ENCODE measurements around the gene SCARB1.

DNA sequence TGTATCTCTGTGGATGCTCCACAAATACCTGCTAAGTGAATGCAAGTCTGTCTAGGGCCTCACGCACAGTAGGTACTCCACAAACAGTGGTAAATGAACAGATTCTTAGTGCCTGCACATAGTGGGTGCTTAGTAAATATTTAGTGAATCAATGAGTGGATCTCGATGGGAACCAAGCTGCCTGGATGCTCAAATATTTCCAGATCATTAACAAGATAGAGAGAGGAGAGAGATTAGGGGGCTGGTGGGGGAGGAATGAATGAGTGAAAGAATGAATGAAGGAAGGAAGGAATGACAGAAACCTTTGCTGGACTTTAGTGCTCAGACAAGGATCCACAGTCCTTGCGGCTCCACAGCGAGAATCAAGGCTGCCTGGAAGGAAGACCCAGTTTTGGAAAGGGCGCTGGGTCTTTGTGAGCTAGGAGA is 118.2 kb downstream of the SCARB1 start:
- no peak for TF ChIP-seq JUN (CRISPR knock-in tag; IDR thresholded peaks at IDR 0.05)
- TF ChIP-seq, protein P1, sequence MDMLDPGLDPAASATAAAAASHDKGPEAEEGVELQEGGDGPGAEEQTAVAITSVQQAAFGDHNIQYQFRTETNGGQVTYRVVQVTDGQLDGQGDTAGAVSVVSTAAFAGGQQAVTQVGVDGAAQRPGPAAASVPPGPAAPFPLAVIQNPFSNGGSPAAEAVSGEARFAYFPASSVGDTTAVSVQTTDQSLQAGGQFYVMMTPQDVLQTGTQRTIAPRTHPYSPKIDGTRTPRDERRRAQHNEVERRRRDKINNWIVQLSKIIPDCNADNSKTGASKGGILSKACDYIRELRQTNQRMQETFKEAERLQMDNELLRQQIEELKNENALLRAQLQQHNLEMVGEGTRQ (CRISPR knock-in tag; IDR thresholded peaks at IDR 0.05): no peak
- TF ChIP-seq TCF7 (CRISPR knock-in tag; IDR thresholded peaks at IDR 0.05; ENCODE audit: low read depth): no peak
- no peak for TF ChIP-seq CBFB (CRISPR knock-in tag; IDR thresholded peaks at IDR 0.05; ENCODE audit: low read depth)
- TF ChIP-seq, protein P2, sequence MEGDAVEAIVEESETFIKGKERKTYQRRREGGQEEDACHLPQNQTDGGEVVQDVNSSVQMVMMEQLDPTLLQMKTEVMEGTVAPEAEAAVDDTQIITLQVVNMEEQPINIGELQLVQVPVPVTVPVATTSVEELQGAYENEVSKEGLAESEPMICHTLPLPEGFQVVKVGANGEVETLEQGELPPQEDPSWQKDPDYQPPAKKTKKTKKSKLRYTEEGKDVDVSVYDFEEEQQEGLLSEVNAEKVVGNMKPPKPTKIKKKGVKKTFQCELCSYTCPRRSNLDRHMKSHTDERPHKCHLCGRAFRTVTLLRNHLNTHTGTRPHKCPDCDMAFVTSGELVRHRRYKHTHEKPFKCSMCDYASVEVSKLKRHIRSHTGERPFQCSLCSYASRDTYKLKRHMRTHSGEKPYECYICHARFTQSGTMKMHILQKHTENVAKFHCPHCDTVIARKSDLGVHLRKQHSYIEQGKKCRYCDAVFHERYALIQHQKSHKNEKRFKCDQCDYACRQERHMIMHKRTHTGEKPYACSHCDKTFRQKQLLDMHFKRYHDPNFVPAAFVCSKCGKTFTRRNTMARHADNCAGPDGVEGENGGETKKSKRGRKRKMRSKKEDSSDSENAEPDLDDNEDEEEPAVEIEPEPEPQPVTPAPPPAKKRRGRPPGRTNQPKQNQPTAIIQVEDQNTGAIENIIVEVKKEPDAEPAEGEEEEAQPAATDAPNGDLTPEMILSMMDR (IDR thresholded peaks at IDR 0.05): no peak
- TF ChIP-seq NFYB (CRISPR knock-in tag; conservative IDR thresholded peaks at IDR 0.05; ENCODE audit: low read depth): no peak
- no peak for TF ChIP-seq ZSCAN18 (CRISPR knock-in tag; IDR thresholded peaks at IDR 0.05)
- no peak for TF ChIP-seq ZNF423 (CRISPR knock-in tag; IDR thresholded peaks at IDR 0.05)

Data from WTC11 (cell line).